HCT116 (cell line): ENCODE results near the gene SORT1. TPM values are rescaled to one million over a fixed set of nuclear protein-coding genes. Genes with fewer than 3 reads are reported as not detected.

Source experiments
- ATAC-seq: fragments of 200-7000 bp; cut with Tn5 transposase; 2 replicates; pipeline ENCODE4 v1.9.1; 2020; ENCODE audit warnings: mild to moderate bottlenecking, moderate library complexity
- BruUV-seq: library from RNA; stranded (reverse); fragments of 400-500 nt; replicated peaks from 2 replicates; lab custom pipeline; 2021; lab: Mats Ljungman, UMichigan
- CTCF ChIA-PET: fragments of 300-600 bp; sonication (Branson Sonifier 250); formaldehyde crosslinking; loops from one replicate; lab custom pipeline; 2021; ENCODE audit warnings: antibody characterized with exemption; lab: Charles Lee
- POLR2A ChIA-PET: fragments of 300-600, 350-600 bp; sonication (Branson Sonifier 250); formaldehyde crosslinking; loops from one replicate; lab custom pipeline; 2021; ENCODE audit warnings: antibody characterized with exemption; lab: Charles Lee
- RAD21 ChIA-PET, 2 experiments: fragments of 300-600 bp; sonication (Branson Sonifier 250); formaldehyde crosslinking; loops; one replicate each; lab custom pipeline; 2023; ENCODE audit warnings: low total read pairs in 2 of 2; ENCODE audit not compliant: uncharacterized antibody in 2 of 2, unreplicated experiment in 2 of 2, low non-redundant PET in 1 of 2; lab: Charles Lee
- DNase-seq: peaks from one replicate; pipeline ENCODE4 v3.0.0-alpha.2; 2010; ENCODE audit warnings: low read depth, low spot score
- H2AFZ ChIP-seq: fragments of 200-600 bp; shearing (Covaris generic), sonication (generic); 2 replicates; pipeline ENCODE4 v1.6.1; 2017; ENCODE audit warnings: low read depth, mixed run types, mixed read lengths, antibody characterized with exemption, low read length; ENCODE audit not compliant: poor library complexity, severe bottlenecking
- H3K27ac ChIP-seq: 2 replicates; pipeline ENCODE4 v1.5.1; 2012; ENCODE audit warnings: low read depth, low read length
- H3K27me3 ChIP-seq: fragments of 200-600 bp; sonication (generic); 2 replicates; pipeline ENCODE4 v1.6.1; 2016; ENCODE audit warnings: mixed run types, low read length, mixed read lengths; ENCODE audit not compliant: insufficient read depth
- H3K36me3 ChIP-seq, 2 experiments: fragments of 200-500 bp in 1 of 2; fragments of 200-600 bp in 1 of 2; sonication (Bioruptor generic) in 1 of 2; sonication (generic) in 1 of 2; 2 replicates each; pipeline versions ENCODE4 v1.5.1 to v1.6.1; 2014 to 2016; ENCODE audit warnings: low read length in 2 of 2, inconsistent platforms in 1 of 2, mixed read lengths in 1 of 2, mixed run types in 1 of 2; ENCODE audit not compliant: insufficient read depth in 2 of 2, control insufficient read depth in 1 of 2
- H3K4me1 ChIP-seq, 2 experiments: fragments of 200-600 bp in 1 of 2; sonication (generic) in 1 of 2; 2 replicates each; pipeline versions ENCODE4 v1.5.1 to v1.6.1; 2012 to 2017; ENCODE audit warnings: low read length in 2 of 2, inconsistent platforms in 1 of 2, mild to moderate bottlenecking in 1 of 2, mixed read lengths in 1 of 2, mixed run types in 1 of 2, moderate library complexity in 1 of 2; ENCODE audit not compliant: insufficient read depth in 2 of 2, control insufficient read depth in 1 of 2
- H3K4me2 ChIP-seq: fragments of 200-600 bp; sonication (generic); 2 replicates; pipeline ENCODE4 v1.6.1; 2017; ENCODE audit warnings: mixed run types, low read length, mixed read lengths
- H3K4me3 ChIP-seq, 2 experiments: fragments of 200-600 bp in 1 of 2; sonication (generic) in 1 of 2; replicated peaks in 1 of 2; 2 replicates each; pipeline ENCODE4 v1.5.1; 2011 to 2016; ENCODE audit warnings: low read length in 2 of 2, control low read depth in 1 of 2, low read depth in 1 of 2, mild to moderate bottlenecking in 1 of 2, mixed read lengths in 1 of 2, mixed run types in 1 of 2
- H3K79me2 ChIP-seq: fragments of 200-600 bp; sonication (generic); 2 replicates; pipeline ENCODE4 v1.6.1; 2017; ENCODE audit warnings: mild to moderate bottlenecking, mixed run types, low read length, moderate library complexity, mixed read lengths; ENCODE audit not compliant: insufficient read depth
- H3K9ac ChIP-seq: fragments of 200-600 bp; sonication (generic); 2 replicates; pipeline ENCODE4 v1.6.1; 2016; ENCODE audit warnings: low read length, mixed read lengths
- H3K9me2 ChIP-seq: fragments of 200-600 bp; sonication (generic), shearing (Covaris generic); 2 replicates; pipeline ENCODE4 v1.6.1; 2017; ENCODE audit warnings: mixed run types, mild to moderate bottlenecking, moderate library complexity; ENCODE audit not compliant: insufficient read depth
- H3K9me3 ChIP-seq, 2 experiments: fragments of 200-500 bp in 1 of 2; fragments of 200-600 bp in 1 of 2; sonication (Bioruptor generic) in 1 of 2; sonication (generic) in 1 of 2; 2 replicates each; pipeline ENCODE4 v1.6.1; 2014 to 2017; ENCODE audit warnings: low read length in 2 of 2, mixed read lengths in 2 of 2, inconsistent platforms in 1 of 2, low read depth in 1 of 2, mild to moderate bottlenecking in 1 of 2, mixed run types in 1 of 2, moderate library complexity in 1 of 2; ENCODE audit not compliant: control insufficient read depth in 1 of 2, insufficient read depth in 1 of 2
- H4K20me1 ChIP-seq: fragments of 200-600 bp; sonication (generic), shearing (Covaris generic); 2 replicates; pipeline ENCODE4 v1.6.1; 2017; ENCODE audit warnings: mixed run types, mild to moderate bottlenecking, moderate library complexity; ENCODE audit not compliant: insufficient read depth
- ATF3 ChIP-seq: IDR thresholded peaks from 2 replicates; pipeline ENCODE4 v1.6.1; 2012
- CTCF ChIP-seq, 3 experiments: fragments of 200-600 bp in 1 of 3; sonication (generic) in 1 of 3; IDR thresholded peaks in 2 of 3; conservative IDR thresholded peaks in 1 of 3; 2 replicates each; pipeline ENCODE4 v1.5.1; 2012 to 2017; ENCODE audit warnings: low read depth in 2 of 3, low read length in 2 of 3, antibody characterized with exemption in 1 of 3, borderline replicate concordance in 1 of 3, control low read depth in 1 of 3, mild to moderate bottlenecking in 1 of 3, mixed read lengths in 1 of 3, mixed run types in 1 of 3, moderate library complexity in 1 of 3; ENCODE audit not compliant: insufficient read depth in 1 of 3
- ELF1 ChIP-seq: IDR thresholded peaks from 2 replicates; pipeline ENCODE4 v1.6.1; 2012; ENCODE audit warnings: low read depth, borderline replicate concordance
- EZH2 ChIP-seq: fragments of 200-600 bp; sonication (generic); IDR thresholded peaks from 2 replicates; pipeline ENCODE4 v1.6.1; 2017; ENCODE audit warnings: antibody characterized with exemption, mixed run types
- JUND ChIP-seq: IDR thresholded peaks from 2 replicates; pipeline ENCODE4 v1.6.1; 2012
- POLR2A ChIP-seq: IDR thresholded peaks from 2 replicates; pipeline ENCODE4 v1.7.0; 2011; ENCODE audit warnings: borderline replicate concordance; ENCODE audit not compliant: insufficient read depth, insufficient read length; ENCODE audit errors: extremely low read depth
- POLR2AphosphoS5 ChIP-seq: IDR thresholded peaks from 2 replicates; pipeline ENCODE4 v1.6.1; 2011; ENCODE audit warnings: mild to moderate bottlenecking, low read depth, low read length, moderate library complexity
- SP1 ChIP-seq: IDR thresholded peaks from 2 replicates; pipeline ENCODE4 v1.6.1; 2012; ENCODE audit warnings: low read depth
- SRF ChIP-seq: IDR thresholded peaks from 2 replicates; pipeline ENCODE4 v1.6.1; 2012; ENCODE audit warnings: low read depth
- intact Hi-C: fragments of 100-400 bp; cut with micrococcal nuclease; formaldehyde crosslinking; loops from 2 replicates; pipeline ENCODE4 v1.10.0; 2022
- total RNA-seq: library from RNA; stranded (reverse); gene quantifications from one replicate; pipeline ENCODE4 v1.2.1, GENCODE V29; 2021; ENCODE audit not compliant: unreplicated experiment
- TF ChIP-seq, protein P1 (sequence below): IDR thresholded peaks from 2 replicates; pipeline ENCODE4 v1.6.1; 2011; ENCODE audit warnings: mild to moderate bottlenecking, low read length, moderate library complexity; ENCODE audit not compliant: insufficient replicate concordance; ENCODE audit errors: extremely low read depth

The SORT1 gene
- total RNA-seq, 1 experiment from 2014 or later: 20.2 TPM

DNA sequence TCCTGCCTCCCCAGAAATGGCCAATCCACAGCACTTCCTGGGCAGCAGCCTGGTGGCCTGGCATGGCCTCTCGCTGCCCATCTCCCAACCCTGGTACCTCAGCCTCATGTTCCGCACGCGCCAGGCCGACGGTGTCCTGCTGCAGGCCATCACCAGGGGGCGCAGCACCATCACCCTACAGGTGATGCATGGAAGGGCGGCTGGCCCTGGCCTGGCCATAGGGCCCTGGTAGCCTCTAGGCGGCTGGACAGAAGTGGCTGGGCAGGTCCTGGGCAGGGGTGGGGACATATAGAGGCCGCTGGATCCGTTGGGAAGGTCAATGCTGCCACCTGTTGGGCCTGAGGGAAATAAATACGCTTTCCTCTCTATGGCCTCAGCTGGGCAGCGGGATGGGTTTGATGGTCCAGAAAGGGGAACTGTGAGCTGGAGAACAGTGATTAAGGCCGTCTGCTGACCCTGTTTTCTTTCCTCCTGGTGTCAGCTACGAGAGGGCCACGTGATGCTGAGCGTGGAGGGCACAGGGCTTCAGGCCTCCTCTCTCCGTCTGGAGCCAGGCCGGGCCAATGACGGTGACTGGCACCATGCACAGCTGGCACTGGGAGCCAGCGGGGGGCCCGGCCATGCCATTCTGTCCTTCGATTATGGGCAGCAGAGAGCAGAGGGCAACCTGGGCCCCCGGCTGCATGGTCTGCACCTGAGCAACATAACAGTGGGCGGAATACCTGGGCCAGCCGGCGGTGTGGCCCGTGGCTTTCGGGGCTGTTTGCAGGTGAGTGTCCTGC is 133.9 kb downstream of the SORT1 start (continued):
- TF ChIP-seq CTCF (IDR thresholded peaks at IDR 0.05 in 2 of 3, conservative IDR thresholded peaks at IDR 0.05 in 1 of 3; ENCODE audit: borderline replicate concordance in 1 of 3, insufficient read depth in 1 of 3, low read depth in 2 of 3, low read length in 2 of 3) (peak; percentile 99 to 100 (median 99)), POLR2AphosphoS5 (peak; percentile 20; the same call in 1 of the 2 replicates), SP1 (no peak), ATF3 (no peak)

- DNase-seq (no peak), ATAC-seq (peak; percentile 38)
- Histone ChIP-seq H3K27me3 (no peaks in the 10 kb centered on the region), H3K9me3 (no peaks in the 10 kb centered on the region), H3K36me3 (peaks cover 0 to 4% of the 10 kb centered on the region in 2 experiments; a peak in 1 of 4 replicates), H3K79me2 (no peaks in the 10 kb centered on the region), H2AFZ (no peak overlapping the region), H3K9me2 (no peaks in the 10 kb centered on the region), H4K20me1 (no peaks in the 10 kb centered on the region), H3K9ac (no peak overlapping the region), H3K4me1 (peaks cover 0 to 9% of the 10 kb centered on the region in 2 experiments; a peak in 2 of 4 replicates), H3K4me2 (no peak overlapping the region), H3K27ac (peak overlapping the region; percentile 2; the same call in 1 of the 2 replicates), H3K4me3 (no peak overlapping the region)
- TF ChIP-seq ELF1 (no peak), POLR2AphosphoS5 (no peak), POLR2A (no peak), EZH2 (no peak), JUND (no peak), CTCF (IDR thresholded peaks at IDR 0.05 in 2 of 3, conservative IDR thresholded peaks at IDR 0.05 in 1 of 3; ENCODE audit: borderline replicate concordance in 1 of 3, insufficient read depth in 1 of 3, low read depth in 2 of 3, low read length in 2 of 3) (no peak), ATF3 (no peak), SRF (no peak), SP1 (no peak)
- TF ChIP-seq, protein P1, sequence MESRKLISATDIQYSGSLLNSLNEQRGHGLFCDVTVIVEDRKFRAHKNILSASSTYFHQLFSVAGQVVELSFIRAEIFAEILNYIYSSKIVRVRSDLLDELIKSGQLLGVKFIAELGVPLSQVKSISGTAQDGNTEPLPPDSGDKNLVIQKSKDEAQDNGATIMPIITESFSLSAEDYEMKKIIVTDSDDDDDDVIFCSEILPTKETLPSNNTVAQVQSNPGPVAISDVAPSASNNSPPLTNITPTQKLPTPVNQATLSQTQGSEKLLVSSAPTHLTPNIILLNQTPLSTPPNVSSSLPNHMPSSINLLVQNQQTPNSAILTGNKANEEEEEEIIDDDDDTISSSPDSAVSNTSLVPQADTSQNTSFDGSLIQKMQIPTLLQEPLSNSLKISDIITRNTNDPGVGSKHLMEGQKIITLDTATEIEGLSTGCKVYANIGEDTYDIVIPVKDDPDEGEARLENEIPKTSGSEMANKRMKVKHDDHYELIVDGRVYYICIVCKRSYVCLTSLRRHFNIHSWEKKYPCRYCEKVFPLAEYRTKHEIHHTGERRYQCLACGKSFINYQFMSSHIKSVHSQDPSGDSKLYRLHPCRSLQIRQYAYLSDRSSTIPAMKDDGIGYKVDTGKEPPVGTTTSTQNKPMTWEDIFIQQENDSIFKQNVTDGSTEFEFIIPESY: no peak
- intact Hi-C loops: loop anchor here (2.0 kb wide), 5 partner anchors 62 to 434 kb away; no protein-coding TSS in a partner anchor
- ChIA-PET CTCF (interaction anchor here (1.0 kb wide), 1 partner anchor 21 kb away, joined by 3 read pairs; no protein-coding TSS in a partner anchor), POLR2A (no interaction called here), RAD21 (no interaction called here)
- no TSS peak for BruUV-seq
Measured at GRCh38 chr1:109263234-109263596, 134.5 kb downstream of the SORT1 start.
